Stimulated activated CD8-positive, alpha-beta memory T cell treated with anti-CD3 and anti-CD28 coated beads, Interleukin-7, amount 100 ng/mL, for 4 hours (primary cell): Measurements from ENCODE around the gene RNF144A.
"Not testable (repeated sequence)": the region's sequence is repeated elsewhere in the genome, so short reads cannot be mapped to it uniquely, and the experiment has no call there.

Experiments
- DNase-seq, 2 donors: peaks; one replicate each; pipeline ENCODE4 v3.0.0-alpha.2; 2020; ENCODE audit warnings: low read depth in 2 of 2

Gene RNF144A

GRCh38 chr2:6929196-6929819 lies 12.1 kb downstream of the RNF144A start:
- no peak for DNase-seq

GRCh38 chr2:6930923-6931647 lies 13.9 kb downstream of the RNF144A start:
- DNase-seq = no peak

GRCh38 chr2:6931753-6932152 lies 14.5 kb downstream of the RNF144A start:
- DNase-seq = no peak

- DNase-seq = no peak
Observed at GRCh38 chr2:6932206-6932605, 15.0 kb downstream of the RNF144A start.

GRCh38 chr2:6932828-6933227 lies 15.6 kb downstream of the RNF144A start:
- no peak for DNase-seq

- no peak for DNase-seq
Observed at GRCh38 chr2:6933911-6934310, 16.7 kb downstream of the RNF144A start.

GRCh38 chr2:6934345-6934744 lies 17.1 kb downstream of the RNF144A start:
- no peak for DNase-seq

- DNase-seq = no peak
Observed at GRCh38 chr2:6934758-6935651, 17.8 kb downstream of the RNF144A start.

- DNase-seq = not testable (repeated sequence)
Observed at GRCh38 chr2:6935652-6936020, 18.4 kb downstream of the RNF144A start.

- no peak for DNase-seq
Observed at GRCh38 chr2:6937157-6937556, 19.9 kb downstream of the RNF144A start.

GRCh38 chr2:6937582-6937981 lies 20.4 kb downstream of the RNF144A start:
- no peak for DNase-seq

GRCh38 chr2:6939071-6939470 lies 21.9 kb downstream of the RNF144A start:
- no peak for DNase-seq

GRCh38 chr2:6940820-6941219 lies 23.6 kb downstream of the RNF144A start:
- no peak for DNase-seq

GRCh38 chr2:6941299-6942046 lies 24.3 kb downstream of the RNF144A start:
- DNase-seq = no peak

GRCh38 chr2:6942848-6943247 lies 25.6 kb downstream of the RNF144A start:
- DNase-seq = no peak

- no peak for DNase-seq
Observed at GRCh38 chr2:6943523-6943922, 26.3 kb downstream of the RNF144A start.

GRCh38 chr2:6943971-6944370 lies 26.8 kb downstream of the RNF144A start:
- DNase-seq = no peak

- no peak for DNase-seq
Observed at GRCh38 chr2:6944555-6944954, 27.3 kb downstream of the RNF144A start.

GRCh38 chr2:6945087-6945813 lies 28.0 kb downstream of the RNF144A start:
- DNase-seq = no peak

GRCh38 chr2:6945821-6946220 lies 28.6 kb downstream of the RNF144A start:
- DNase-seq = no peak

- DNase-seq = no peak
Observed at GRCh38 chr2:6946722-6947121, 29.5 kb downstream of the RNF144A start.
